ENCODE measurements around the gene SETD9.

GRCh38 chr5:56914678-56915077 is 5.3 kb downstream of the SETD9 start:
- no peak for TF ChIP-seq CTCF (IDR thresholded peaks at IDR 0.05)
- no peak for TF ChIP-seq POLR2A (IDR thresholded peaks at IDR 0.05)

All from Peyer's patch (tissue), 4 donors.